Activated CD4-positive, alpha-beta T cell treated with anti-CD3 and anti-CD28 coated beads for 36 hours (primary cell): ENCODE measurements around the gene IL1RL1. TPM values are rescaled to one million over a fixed set of nuclear protein-coding genes. Genes with fewer than 3 reads are reported as not detected.
"Not testable (repeated sequence)": the region's sequence is repeated elsewhere in the genome, so short reads cannot be mapped to it uniquely, and the experiment has no call there.

Experiments used
- ATAC-seq: fragments of 200-7000 bp; cut with Tn5 transposase; one replicate; pipeline ENCODE4 v1.10.0; 2021; ENCODE audit warnings: mild to moderate bottlenecking, moderate library complexity
- CTCF ChIA-PET: fragments of 350-600 bp; sonication (Branson Sonifier 250); formaldehyde crosslinking; loops from one replicate; lab custom pipeline; 2021; ENCODE audit warnings: antibody characterized with exemption; lab: Charles Lee
- POLR2A ChIA-PET: fragments of 350-600 bp; sonication (Branson Sonifier 250); formaldehyde crosslinking; loops from one replicate; lab custom pipeline; 2021; ENCODE audit warnings: antibody characterized with exemption, inconsistent platforms; lab: Charles Lee
- DNase-seq: peaks from one replicate; pipeline ENCODE4 v3.0.0-alpha.2; 2020
- H3K27ac Mint-ChIP-seq: one replicate; pipeline ENCODE4 v1.8.0; 2021; ENCODE audit warnings: mixed read lengths
- H3K27me3 Mint-ChIP-seq: one replicate; pipeline ENCODE4 v1.8.0; 2021; ENCODE audit warnings: mixed read lengths
- H3K36me3 Mint-ChIP-seq: one replicate; pipeline ENCODE4 v1.8.0; 2021; ENCODE audit warnings: low read depth, mixed read lengths
- H3K4me1 Mint-ChIP-seq: one replicate; pipeline ENCODE4 v1.8.0; 2021; ENCODE audit warnings: mixed read lengths
- H3K4me3 Mint-ChIP-seq: one replicate; pipeline ENCODE4 v1.8.0; 2021; ENCODE audit warnings: mild to moderate bottlenecking, moderate library complexity, mixed read lengths
- H3K9me3 Mint-ChIP-seq: one replicate; pipeline ENCODE4 v1.8.0; 2021; ENCODE audit warnings: low read depth, mixed read lengths
- intact Hi-C, 2 experiments: fragments of 100-400 bp; cut with DNase I in 1 of 2; cut with micrococcal nuclease in 1 of 2; formaldehyde crosslinking; loops; one replicate each; pipeline versions ENCODE4 v1.14.2 to v1.15.1; 2022 to 2024; cut with DNase I, micrococcal nuclease
- total RNA-seq, 2 experiments: library from RNA; stranded (reverse); gene quantifications; one replicate each; pipeline ENCODE4 v1.2.3, GENCODE V29; 2021

The IL1RL1 gene
- total RNA-seq, 2 experiments from 2014 or later = 0.26 to 0.27 TPM

DNA sequence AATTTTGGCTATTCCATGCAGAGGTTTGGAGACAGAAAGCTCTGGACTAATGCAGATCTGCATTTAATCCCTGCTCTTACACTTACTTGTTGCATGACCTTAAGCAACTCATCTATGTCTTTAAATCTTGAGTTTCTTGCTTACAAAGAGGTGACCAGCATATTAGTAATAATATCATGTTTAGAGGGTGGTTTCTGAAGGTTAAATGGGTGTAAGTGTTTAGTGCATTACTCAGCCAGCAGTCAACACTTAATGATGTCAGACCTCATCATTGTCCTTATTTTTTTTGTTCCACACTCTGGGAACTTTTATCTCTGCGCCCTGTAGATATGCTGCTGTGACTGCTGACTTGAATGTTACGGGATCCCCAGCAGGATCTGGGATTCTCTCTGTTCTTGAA lies 1.7 kb downstream of the IL1RL1 start:
- no peak overlapping the region for H3K4me3 Mint-ChIP-seq
- H3K27me3 Mint-ChIP-seq = peaks cover 4% of the 10 kb centered on the region
- no peaks in the 10 kb centered on the region for H3K36me3 Mint-ChIP-seq
- no peaks in the 10 kb centered on the region for H3K4me1 Mint-ChIP-seq
- CTCF ChIA-PET = interaction anchor here (0.6 kb wide), 1 partner anchor 130 kb away, joined by 3 read pairs; no protein-coding TSS in a partner anchor
- intact Hi-C loops = no loop called here
- no peak for DNase-seq
- peak; percentile 23 for ATAC-seq
- H3K9me3 Mint-ChIP-seq = no peaks in the 10 kb centered on the region
- POLR2A ChIA-PET = no interaction called here
- no peak overlapping the region for H3K27ac Mint-ChIP-seq

DNA sequence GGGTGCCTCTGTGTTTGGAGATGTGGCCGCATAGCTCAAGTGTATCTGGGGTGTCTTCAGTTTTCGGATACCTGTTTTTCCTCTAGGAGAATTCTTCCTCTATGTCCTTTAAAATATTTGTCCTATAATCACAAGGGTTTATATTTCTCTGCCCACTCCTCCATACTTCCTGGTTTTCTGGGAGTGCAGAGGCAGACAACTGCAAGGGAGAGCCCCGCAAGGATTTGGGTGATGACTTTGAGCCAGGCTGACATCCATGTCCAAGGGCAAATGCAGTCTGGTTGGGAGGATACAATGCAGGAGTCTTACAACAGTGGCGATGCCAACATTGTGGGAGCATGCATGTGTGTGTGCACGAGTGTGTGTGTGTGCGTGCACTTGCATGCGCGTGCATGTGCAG lies 2.1 kb downstream of the IL1RL1 start:
- H3K4me1 Mint-ChIP-seq = no peaks in the 10 kb centered on the region
- CTCF ChIA-PET = interaction anchor here (0.6 kb wide), 1 partner anchor 129 kb away, joined by 3 read pairs; no protein-coding TSS in a partner anchor

DNA sequence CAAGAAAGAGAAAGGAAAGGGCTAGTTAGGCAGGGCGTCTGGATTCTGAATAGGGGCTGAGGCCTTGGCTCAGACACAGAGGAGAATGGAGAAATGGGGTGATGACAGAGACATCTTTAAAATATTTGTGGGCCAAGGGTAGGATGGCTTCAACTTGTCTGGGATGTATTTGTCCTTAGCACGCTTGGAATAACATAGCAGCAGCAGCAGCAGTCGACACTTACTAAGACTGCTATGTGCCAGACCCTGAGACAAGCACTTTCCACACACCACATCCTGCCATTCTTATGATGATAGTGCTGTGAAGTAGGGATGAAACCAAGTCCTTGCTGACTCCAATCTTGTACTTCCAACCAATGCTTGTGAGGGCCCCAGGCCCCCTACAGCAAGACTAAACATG lies 2.6 kb downstream of the IL1RL1 start:
- ChIA-PET POLR2A (no interaction called here), CTCF (no interaction called here)
- H3K4me3 Mint-ChIP-seq = no peak overlapping the region
- H3K4me1 Mint-ChIP-seq = no peaks in the 10 kb centered on the region
- no peak overlapping the region for H3K27ac Mint-ChIP-seq
- no peaks in the 10 kb centered on the region for H3K36me3 Mint-ChIP-seq
- DNase-seq (no peak), ATAC-seq (no peak)
- H3K9me3 Mint-ChIP-seq = no peaks in the 10 kb centered on the region
- intact Hi-C loops = no loop called here
- H3K27me3 Mint-ChIP-seq = peaks cover 4% of the 10 kb centered on the region

More for the DNA sequence above, 2.1 kb downstream of the IL1RL1 start:
- POLR2A ChIA-PET = no interaction called here
- H3K36me3 Mint-ChIP-seq = no peaks in the 10 kb centered on the region
- no peak overlapping the region for H3K27ac Mint-ChIP-seq
- no peak for DNase-seq
- intact Hi-C loops = no loop called here
- no peak overlapping the region for H3K4me3 Mint-ChIP-seq
- no peak for ATAC-seq
- no peaks in the 10 kb centered on the region for H3K9me3 Mint-ChIP-seq
- H3K27me3 Mint-ChIP-seq = peaks cover 4% of the 10 kb centered on the region

DNA sequence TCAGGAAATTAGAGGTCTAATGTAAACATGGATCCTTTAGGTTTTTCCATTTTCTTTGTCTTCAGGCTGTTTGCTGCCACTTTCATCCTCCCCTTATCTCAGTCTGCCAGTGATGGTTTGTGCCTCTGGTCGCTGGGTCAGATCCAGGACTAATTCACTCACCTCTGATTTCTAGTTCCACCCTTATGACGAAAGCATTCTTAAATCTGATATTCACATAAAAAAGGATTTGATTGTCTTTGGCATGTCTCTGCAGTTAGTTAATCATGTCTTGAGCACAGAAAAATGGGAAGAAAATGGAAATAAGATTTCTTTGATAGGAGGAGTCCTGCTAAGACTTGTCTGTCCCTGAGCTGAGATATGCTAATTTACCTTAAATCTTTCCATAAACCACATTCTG lies 4.6 kb downstream of the IL1RL1 start:
- H3K27me3 Mint-ChIP-seq = no peaks in the 10 kb centered on the region
- ChIA-PET POLR2A (no interaction called here), CTCF (interaction anchor here (1.2 kb wide), 1 partner anchor 15 kb away, joined by 4 read pairs; no protein-coding TSS in a partner anchor)
- no peak overlapping the region for H3K27ac Mint-ChIP-seq
- no peaks in the 10 kb centered on the region for H3K36me3 Mint-ChIP-seq
- no peak overlapping the region for H3K4me3 Mint-ChIP-seq
- intact Hi-C loops = no loop called here
- no peak for DNase-seq
- no peaks in the 10 kb centered on the region for H3K4me1 Mint-ChIP-seq
- no peak for ATAC-seq
- H3K9me3 Mint-ChIP-seq = no peaks in the 10 kb centered on the region

DNA sequence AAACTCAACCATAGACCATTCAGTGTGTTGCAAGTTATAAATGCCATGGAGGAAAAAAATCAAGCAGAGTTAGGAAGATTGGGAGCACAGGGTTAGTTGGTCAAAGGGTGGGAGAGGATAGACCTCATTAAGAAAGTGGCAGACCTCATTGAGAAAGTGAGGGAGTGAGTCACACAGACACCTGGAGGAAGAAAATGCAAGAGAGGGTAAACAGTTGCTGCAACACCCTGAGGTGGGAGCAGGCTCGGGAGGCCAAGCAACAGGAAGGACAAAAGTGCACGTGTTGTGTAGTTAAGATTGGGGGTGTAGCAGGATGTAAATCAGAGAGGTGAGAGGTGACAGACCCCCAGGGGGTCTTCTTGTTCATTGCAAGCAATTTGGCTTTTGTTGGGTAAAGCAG lies 6.4 kb downstream of the IL1RL1 start:
- Mint-ChIP-seq H3K4me1 (no peaks in the 10 kb centered on the region), H3K27me3 (no peaks in the 10 kb centered on the region), H3K4me3 (no peak overlapping the region), H3K36me3 (no peaks in the 10 kb centered on the region), H3K27ac (no peak overlapping the region), H3K9me3 (no peaks in the 10 kb centered on the region)
- ATAC-seq = peak; percentile 44
- no peak for DNase-seq
- ChIA-PET POLR2A (no interaction called here), CTCF (no interaction called here)
- intact Hi-C loops = no loop called here

DNA sequence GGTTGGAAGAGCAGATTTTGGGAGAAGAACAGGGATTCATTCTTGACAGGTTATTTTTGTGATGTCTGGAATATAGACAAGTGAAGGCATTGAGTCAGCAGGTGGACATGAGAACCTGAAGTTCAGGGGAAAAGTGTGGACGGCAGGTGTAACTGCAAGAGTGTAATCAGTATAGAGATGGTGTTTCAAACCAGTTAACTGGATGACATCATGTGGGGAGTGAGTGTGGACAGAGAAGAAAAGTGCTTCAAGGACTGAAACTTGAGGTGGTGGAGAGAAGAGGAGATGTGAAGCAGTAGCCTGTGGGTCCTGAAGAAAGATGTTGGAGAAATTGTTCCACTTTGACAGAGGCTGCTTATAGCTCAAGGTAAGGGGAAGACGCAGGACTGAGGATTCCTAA lies 7.1 kb downstream of the IL1RL1 start:
- ATAC-seq (no peak), DNase-seq (no peak)
- CTCF ChIA-PET = interaction anchor here (1.5 kb wide), 1 partner anchor 77 kb away, joined by 6 read pairs; no protein-coding TSS in a partner anchor
- H3K27me3 Mint-ChIP-seq = no peaks in the 10 kb centered on the region
- no peaks in the 10 kb centered on the region for H3K9me3 Mint-ChIP-seq
- no peak overlapping the region for H3K27ac Mint-ChIP-seq
- H3K4me3 Mint-ChIP-seq = no peak overlapping the region
- no peaks in the 10 kb centered on the region for H3K4me1 Mint-ChIP-seq
- H3K36me3 Mint-ChIP-seq = no peaks in the 10 kb centered on the region
- intact Hi-C loops = no loop called here
- POLR2A ChIA-PET = no interaction called here

DNA sequence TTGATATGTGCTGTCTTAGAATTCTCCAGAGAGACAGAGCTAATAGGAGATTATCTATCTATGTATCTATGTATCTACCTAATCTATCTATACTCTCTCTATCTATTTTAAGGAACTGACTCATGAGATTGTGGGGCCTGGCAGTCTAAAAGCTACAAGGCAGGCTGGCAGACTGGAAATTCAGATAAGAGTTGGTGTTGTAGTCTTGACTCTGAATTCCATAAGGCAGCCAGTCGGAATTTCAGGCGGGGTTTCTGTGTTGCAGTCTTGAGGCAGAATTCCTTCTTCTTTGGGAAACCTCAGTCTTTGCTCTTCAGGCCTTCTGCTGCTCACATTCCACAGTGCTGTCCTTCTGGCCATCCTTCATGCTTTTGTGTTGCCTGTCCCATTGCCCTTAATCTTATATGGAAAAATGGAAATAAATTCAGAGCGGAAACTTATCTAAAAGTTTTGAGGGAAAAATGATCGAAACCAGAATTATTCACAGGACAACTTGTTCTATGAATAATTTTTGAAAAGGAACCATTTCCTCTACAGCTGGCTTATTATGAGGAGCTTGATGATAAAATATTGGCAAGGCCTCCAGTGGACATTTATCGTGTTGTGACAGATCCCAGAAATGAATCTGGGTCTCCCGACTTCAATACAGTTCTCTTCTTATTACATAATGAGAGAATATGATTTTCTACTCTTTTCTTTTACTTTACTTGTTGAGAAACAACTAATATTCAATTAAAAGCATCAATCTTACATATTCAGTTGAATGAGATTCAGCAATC lies 10.8 kb downstream of the IL1RL1 start:
- CTCF ChIA-PET = no interaction called here

DNA sequence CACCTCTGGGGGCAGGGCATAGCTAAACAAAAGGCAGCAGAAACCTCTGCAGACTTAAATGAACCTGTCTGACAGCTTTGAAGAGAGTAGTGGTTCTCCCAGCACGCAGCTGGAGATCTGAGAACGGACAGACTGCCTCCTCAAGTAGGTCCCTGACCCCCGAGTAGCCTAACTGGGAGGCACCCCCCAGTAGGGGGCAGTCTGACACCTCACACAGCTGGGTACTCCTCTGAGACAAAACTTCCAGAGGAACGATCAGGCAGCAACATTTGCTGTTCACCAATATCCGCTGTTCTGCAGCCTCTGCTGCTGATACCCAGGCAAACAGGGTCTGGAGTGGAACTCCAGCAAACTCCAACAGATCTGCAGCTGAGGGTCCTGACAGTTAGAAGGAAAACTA lies 13.6 kb downstream of the IL1RL1 start:
- ATAC-seq, H3K9me3 Mint-ChIP-seq, H3K36me3 Mint-ChIP-seq, H3K27ac Mint-ChIP-seq, intact Hi-C loops, H3K4me1 Mint-ChIP-seq, H3K27me3 Mint-ChIP-seq, H3K4me3 Mint-ChIP-seq, POLR2A ChIA-PET: not testable (repeated sequence)
- peak; percentile 57 for DNase-seq
- CTCF ChIA-PET = interaction anchor here (0.7 kb wide), 1 partner anchor 66 kb away, joined by 3 read pairs; no protein-coding TSS in a partner anchor

More for the DNA sequence above, 10.8 kb downstream of the IL1RL1 start:
- Mint-ChIP-seq H3K36me3 (no peaks in the 10 kb centered on the region), H3K4me1 (no peaks in the 10 kb centered on the region), H3K4me3 (no peak overlapping the region), H3K27me3 (no peaks in the 10 kb centered on the region), H3K27ac (no peak overlapping the region), H3K9me3 (peaks cover 3% of the 10 kb centered on the region)
- ATAC-seq = no peak
- intact Hi-C loops = no loop called here
- POLR2A ChIA-PET = no interaction called here
- DNase-seq = no peak

DNA sequence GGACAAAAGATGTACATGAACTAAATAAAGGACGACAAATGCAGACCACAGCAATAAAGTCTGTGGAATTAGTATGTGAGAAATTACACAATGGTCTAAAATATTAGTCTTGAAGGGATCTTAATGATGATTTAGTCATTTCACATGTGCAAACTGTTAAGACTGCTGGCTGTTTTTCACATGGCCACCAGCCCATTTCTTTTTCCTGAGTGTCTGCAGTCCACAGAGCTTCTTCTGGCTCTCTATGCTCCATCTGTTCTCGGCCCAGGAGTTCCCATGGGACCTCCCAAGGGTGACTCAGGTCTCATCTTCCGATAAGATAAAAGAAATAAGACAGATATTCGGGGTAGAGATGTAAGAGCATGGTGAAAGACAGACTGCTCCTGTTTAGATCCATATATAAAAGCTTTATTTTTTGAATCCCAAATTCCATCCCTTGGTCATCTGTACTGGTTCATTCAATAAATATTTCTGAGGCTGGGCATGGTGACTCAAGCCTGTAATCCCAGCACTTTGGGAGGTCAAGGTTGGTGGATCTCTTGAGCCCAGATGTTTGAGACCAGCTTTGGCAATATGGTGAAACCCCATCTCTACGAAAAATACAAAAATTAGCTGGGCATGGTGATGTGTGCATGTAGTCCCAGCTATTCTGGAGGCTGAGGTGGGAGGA lies 20.1 kb downstream of the IL1RL1 start:
- no peak for DNase-seq
- H3K27me3 Mint-ChIP-seq = peaks cover 7% of the 10 kb centered on the region
- intact Hi-C loops = no loop called here
- H3K36me3 Mint-ChIP-seq = no peaks in the 10 kb centered on the region
- H3K4me3 Mint-ChIP-seq = no peak overlapping the region
- no peak for ATAC-seq
- ChIA-PET POLR2A (interaction anchor here (0.6 kb wide), 1 partner anchor 223 kb away, joined by 3 read pairs; no protein-coding TSS in a partner anchor), CTCF (interaction anchor here (0.6 to 1.6 kb wide), 6 partner anchors 15 to 129 kb away, joined by 3 to 4 read pairs (median 3); partner anchors contain the start of gene IL18R1)
- no peak overlapping the region for H3K27ac Mint-ChIP-seq
- H3K9me3 Mint-ChIP-seq = peaks cover 6% of the 10 kb centered on the region
- H3K4me1 Mint-ChIP-seq = peaks cover under 1% of the 10 kb centered on the region

DNA sequence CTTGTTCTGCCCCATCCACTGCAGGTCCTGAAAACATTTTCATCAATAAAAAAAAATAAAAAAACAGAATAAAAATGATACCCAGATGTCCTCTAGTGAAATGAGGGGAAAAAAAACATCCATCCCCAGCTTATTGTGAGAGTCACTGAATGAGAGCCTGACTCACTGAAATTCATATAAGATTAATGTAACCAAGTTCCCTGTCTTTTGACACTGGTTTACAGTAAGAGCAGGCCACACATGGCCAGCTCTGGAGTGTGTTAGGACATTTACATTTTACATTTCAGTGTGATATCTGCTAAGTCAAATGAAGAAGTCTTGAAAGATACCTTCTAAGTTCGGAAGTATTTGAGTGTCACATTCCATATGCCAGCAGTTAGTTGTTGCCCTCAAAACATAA lies 23.1 kb downstream of the IL1RL1 start:
- DNase-seq (no peak), ATAC-seq (no peak)
- no peak overlapping the region for H3K27ac Mint-ChIP-seq
- intact Hi-C loops = no loop called here
- ChIA-PET POLR2A (no interaction called here), CTCF (interaction anchor here (1.0 to 1.4 kb wide), 2 partner anchors 94 to 132 kb away, joined by 3 read pairs; no protein-coding TSS in a partner anchor)
- peaks cover 7% of the 10 kb centered on the region for H3K27me3 Mint-ChIP-seq
- no peak overlapping the region for H3K4me3 Mint-ChIP-seq
- H3K4me1 Mint-ChIP-seq = peaks cover 15% of the 10 kb centered on the region
- H3K9me3 Mint-ChIP-seq = no peaks in the 10 kb centered on the region
- no peaks in the 10 kb centered on the region for H3K36me3 Mint-ChIP-seq

DNA sequence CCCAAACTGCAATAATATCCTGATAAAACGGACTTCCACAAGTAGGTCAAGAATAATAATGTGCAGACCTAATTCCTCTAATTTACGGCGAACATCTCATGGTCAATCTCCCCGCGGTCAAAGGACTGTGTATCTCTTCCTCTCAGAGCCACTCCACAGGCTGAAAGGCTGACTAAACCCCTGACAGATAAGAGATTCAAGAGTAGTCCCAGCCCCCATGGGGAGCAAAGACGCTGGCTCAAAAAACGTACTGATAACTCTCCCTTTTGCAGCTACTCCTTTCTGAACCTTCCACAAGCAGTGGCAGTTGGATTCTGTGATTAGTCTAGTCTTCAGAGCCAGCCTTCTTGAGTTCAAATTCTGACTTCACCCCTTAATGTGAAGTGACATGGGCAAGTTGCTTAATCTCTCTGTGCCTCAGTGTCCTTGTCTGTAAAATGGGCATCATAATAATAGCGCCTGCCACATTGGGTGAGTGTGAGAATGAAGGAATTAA lies 24.6 kb downstream of the IL1RL1 start:
- Mint-ChIP-seq H3K9me3 (no peaks in the 10 kb centered on the region), H3K27ac (no peak overlapping the region), H3K36me3 (no peaks in the 10 kb centered on the region), H3K4me3 (no peak overlapping the region), H3K27me3 (peaks cover 7% of the 10 kb centered on the region), H3K4me1 (peaks cover 15% of the 10 kb centered on the region)
- ChIA-PET POLR2A (interaction anchor here (0.5 to 0.6 kb wide), 2 partner anchors 99 to 199 kb away, joined by 3 read pairs; no protein-coding TSS in a partner anchor), CTCF (interaction anchor here (0.8 to 1.9 kb wide), 4 partner anchors 32 to 940 kb away, joined by 3 to 8 read pairs (median 3); no protein-coding TSS in a partner anchor)
- ATAC-seq = no peak
- DNase-seq = no peak
- intact Hi-C loops = loop anchor here in 1 of 2 experiments (5.0 kb wide), 1 partner anchor 34 kb away; no protein-coding TSS in a partner anchor
